GM18502 (cell line): ENCODE measurements around the gene SYT17.

Source experiments
- ATAC-seq: cut with Tn5 transposase; IDR thresholded peaks from one replicate; pipeline ENCODE4 v1.9.1; 2021; ENCODE audit warnings: mild to moderate bottlenecking; ENCODE audit not compliant: unreplicated experiment, poor library complexity

Gene SYT17

GRCh38 chr16:19241512-19241911, 73.5 kb downstream of the SYT17 start:
- no peak for ATAC-seq

GRCh38 chr16:19242186-19242585, 74.1 kb downstream of the SYT17 start:
- ATAC-seq = no peak

- no peak for ATAC-seq
These were observed 75.0 kb downstream of the SYT17 start for GRCh38 chr16:19242987-19243575.

GRCh38 chr16:19245326-19245925, 77.4 kb downstream of the SYT17 start:
- no peak for ATAC-seq

GRCh38 chr16:19252904-19253303, 84.9 kb downstream of the SYT17 start:
- ATAC-seq = no peak

GRCh38 chr16:19254611-19255010, 86.6 kb downstream of the SYT17 start:
- no peak for ATAC-seq

GRCh38 chr16:19264123-19264673, 96.2 kb downstream of the SYT17 start:
- no peak for ATAC-seq

- no peak for ATAC-seq
These were observed 97.4 kb downstream of the SYT17 start for GRCh38 chr16:19265380-19265930.

- ATAC-seq = no peak
These were observed 98.7 kb downstream of the SYT17 start for GRCh38 chr16:19266774-19267173.

GRCh38 chr16:19269098-19269497, 101.1 kb downstream of the SYT17 start:
- no peak for ATAC-seq

GRCh38 chr16:19274165-19274797, 106.2 kb downstream of the SYT17 start:
- ATAC-seq = no peak

GRCh38 chr16:19278403-19278802, 110.4 kb downstream of the SYT17 start:
- ATAC-seq = no peak

- ATAC-seq = no peak
These were observed 113.2 kb downstream of the SYT17 start for GRCh38 chr16:19281246-19281645.

GRCh38 chr16:19282101-19282500, 114.1 kb downstream of the SYT17 start:
- ATAC-seq = no peak

GRCh38 chr16:19283637-19284036, 115.6 kb downstream of the SYT17 start:
- no peak for ATAC-seq

- ATAC-seq = no peak
These were observed 116.2 kb downstream of the SYT17 start for GRCh38 chr16:19284207-19284606.

- no peak for ATAC-seq
These were observed 117.4 kb downstream of the SYT17 start, which contains the start of gene CLEC19A for GRCh38 chr16:19285431-19285830. Gene CLEC19A, plus strand, starts transcription at chr16:19285731. Its CDS starts 121 bp downstream, at chr16:19285852.

GRCh38 chr16:19286827-19287226, 118.8 kb downstream of the SYT17 start:
- ATAC-seq = no peak

GRCh38 chr16:19287241-19287640, 119.2 kb downstream of the SYT17 start:
- ATAC-seq = no peak

- no peak for ATAC-seq
These were observed 121.1 kb downstream of the SYT17 start for GRCh38 chr16:19288872-19289799.
